Raji (cell line): ENCODE results near the gene TBCC.

Experiments
- POLR2A ChIP-seq: IDR thresholded peaks from 2 replicates; pipeline ENCODE4 v1.6.1; 2011; ENCODE audit warnings: low read depth, low read length, control low read depth; ENCODE audit not compliant: insufficient read depth

TBCC gene

DNA sequence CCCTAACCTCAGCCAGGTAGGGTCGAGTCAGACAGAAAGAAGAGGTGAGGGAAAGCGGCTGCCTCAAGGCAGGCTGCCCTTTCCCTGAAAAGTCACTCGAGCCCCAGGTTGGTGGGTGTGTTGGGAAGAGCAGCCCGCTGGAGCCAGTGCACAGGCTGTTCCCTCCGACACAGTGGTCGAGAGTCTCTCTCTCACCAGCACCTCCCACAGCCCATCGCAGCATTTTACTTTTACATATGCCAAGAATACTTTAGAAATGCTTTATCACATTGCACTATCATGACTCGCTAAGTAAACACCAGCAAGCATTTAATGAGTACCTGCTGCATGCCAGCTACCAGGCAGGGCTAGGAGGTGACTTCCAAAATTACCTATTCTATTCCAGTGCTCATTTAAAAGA, 25.2 kb downstream of the TBCC start:
- no peak for TF ChIP-seq POLR2A

DNA sequence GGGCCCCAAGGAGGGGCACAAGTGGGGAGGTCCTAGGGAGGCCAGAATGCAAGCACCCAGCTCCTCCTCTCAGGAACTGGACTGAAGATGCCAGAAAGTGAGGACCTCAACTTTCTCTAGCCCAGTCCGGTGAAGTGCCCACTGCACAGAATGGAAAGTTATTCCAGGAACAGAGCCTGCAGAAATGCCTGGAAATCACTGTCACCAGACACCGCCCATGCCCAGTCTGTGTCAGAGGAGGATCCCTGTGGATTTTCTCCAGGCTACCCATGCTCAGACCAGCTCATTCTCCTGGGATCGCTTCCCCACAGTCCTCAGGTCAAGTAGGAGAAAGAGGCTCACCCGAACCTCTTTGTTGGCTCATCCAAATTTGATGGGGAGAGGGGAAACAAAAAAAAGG, 30.0 kb downstream of the TBCC start:
- no peak for TF ChIP-seq POLR2A

DNA sequence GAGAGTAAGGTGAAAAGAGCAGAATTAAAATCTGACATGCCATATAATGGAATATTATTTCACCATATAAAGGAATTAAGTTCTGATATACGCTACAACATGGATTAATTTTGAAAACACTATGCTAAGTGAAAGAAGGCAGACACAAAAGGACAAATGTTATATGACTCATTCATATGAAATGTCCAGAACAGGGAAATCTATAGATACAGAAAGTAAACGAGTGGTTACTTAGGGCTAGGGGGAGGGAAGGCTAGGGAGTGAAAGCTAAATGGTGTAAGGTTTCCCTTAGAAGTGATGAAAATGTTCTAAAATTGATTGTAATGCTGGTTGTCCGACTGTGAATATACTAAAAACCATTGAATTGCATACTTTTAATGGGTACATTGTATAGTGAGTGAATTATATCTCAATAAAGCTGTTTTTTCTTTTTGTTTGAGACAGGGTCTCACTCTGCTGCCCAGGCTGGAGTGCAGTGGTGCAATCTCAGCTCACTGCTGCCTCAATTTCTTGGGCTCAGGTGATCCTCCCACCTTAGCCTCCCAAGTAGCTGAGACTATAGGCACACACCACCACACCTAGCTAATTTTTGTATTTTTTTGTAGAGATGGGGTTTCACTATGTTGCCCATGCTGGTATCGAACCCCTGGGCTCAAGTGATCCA, 31.7 kb downstream of the TBCC start:
- no peak for TF ChIP-seq POLR2A

DNA sequence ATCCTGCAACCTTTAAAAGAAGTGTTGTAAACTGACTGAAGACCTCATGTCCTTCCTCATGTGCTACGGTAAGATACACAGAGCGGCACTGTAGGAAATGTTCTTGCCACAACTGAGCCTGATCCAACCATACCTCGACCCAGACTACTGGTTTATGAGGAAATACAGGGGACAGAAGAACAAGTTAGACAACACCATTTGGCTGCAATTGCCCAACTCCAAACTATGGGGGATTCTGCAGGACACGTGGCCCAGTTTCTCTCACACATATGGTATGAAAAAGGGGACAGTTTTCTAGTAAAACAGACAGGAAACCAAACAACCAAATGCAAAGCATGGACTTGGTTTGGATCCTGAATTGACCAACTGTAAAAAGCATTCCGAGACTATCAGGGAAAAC, 34.0 kb downstream of the TBCC start:
- TF ChIP-seq POLR2A: no peak

DNA sequence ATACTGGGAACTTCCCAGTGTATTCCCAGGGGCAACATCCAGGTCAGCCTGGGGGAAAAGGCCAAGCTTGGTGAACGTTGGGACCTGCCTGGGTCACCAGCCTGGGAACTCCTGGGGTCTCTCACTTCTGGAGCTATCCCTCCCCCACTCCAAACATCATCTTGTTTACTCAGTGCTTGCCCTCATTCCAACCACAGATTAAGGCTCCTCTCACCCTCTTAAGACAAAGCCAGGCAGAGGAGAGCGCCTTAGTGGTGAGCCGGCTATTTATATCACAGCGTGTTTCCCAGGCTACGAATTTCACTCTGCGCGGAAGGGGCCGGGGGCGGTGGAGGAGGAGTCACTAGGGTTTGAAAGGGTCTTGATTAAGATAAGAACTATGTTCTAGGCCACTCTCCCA, 35.6 kb downstream of the TBCC start:
- no peak for TF ChIP-seq POLR2A

DNA sequence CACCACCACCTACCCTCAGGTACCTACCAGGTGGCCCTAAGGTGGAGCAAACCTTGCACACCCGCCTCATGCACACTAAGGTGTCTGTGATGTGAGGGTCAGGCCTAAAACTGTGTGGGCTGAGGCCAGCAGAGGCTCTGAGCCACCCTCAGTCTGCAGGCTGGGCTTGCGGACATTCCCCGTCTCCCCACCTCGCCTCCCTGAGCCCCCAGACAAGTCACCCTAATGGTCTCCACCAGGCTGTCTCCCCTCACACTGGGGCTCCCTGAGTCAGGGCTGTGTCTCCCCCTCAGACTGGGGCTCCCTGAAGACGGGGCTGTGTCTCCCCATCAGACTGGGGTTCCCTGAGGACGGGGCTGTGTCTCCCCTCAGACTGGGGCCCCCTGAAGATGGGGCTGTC, 36.0 kb downstream of the TBCC start:
- no peak for TF ChIP-seq POLR2A

DNA sequence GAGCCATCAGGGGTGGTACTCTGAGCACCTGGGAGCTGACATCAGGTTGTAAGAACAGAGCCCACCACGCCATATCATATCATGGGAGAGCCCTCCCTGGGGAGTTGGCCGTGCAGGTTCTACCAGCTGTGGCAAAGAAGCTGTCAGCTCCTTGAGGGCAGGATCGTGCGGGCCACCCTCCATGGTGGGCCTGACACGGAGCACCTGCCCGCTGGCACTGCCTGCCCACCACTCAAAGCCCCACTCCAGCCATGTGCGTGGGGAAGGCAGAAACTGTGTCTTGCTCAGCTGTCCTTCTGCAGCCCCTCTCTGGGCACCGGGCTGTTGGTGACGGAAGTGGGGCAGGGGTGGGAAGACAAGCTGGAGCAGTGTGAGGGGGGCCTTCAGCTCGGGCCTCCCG, 37.8 kb downstream of the TBCC start:
- TF ChIP-seq POLR2A: no peak

DNA sequence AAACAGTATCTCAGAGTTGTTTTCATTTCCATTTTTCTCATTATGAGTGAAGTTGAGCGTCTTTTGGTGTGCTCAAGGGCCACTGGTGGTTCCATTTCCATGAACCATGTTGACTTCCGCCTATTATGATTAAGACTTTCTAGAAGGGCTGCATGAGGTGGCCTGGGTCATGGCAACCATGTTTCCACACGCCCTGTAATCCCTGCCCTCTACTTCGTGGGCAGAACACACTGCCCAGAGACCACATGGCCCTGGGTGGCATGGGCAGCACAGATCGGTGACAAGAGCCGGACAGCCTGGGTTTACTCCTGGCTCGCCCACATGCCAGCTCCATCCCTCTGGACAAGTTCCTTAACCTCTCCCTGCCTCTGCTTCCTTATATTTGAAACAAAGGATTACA, 38.3 kb downstream of the TBCC start:
- TF ChIP-seq POLR2A: no peak

DNA sequence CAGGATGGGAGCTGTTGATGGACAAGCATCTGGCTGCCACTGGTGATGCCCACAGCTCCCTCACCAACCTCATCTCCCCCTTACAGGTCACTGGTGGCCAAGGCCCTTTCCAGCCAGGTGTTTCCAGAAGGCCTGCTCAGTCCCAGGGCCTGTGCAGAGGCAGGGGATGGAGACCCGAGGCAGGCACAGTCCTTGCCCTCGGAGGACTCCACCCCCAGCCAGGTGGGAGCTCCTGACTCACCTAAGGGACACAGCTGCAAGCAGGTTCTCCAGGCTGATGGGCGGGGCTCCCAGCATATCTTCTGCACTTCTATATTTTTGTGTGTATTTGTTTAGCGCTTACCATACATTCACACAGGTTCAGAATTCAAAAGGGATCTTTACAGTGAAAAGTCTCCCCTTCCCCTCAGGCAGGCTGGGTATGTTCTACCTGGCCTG, 40.9 kb downstream of the TBCC start:
- TF ChIP-seq POLR2A: no peak

DNA sequence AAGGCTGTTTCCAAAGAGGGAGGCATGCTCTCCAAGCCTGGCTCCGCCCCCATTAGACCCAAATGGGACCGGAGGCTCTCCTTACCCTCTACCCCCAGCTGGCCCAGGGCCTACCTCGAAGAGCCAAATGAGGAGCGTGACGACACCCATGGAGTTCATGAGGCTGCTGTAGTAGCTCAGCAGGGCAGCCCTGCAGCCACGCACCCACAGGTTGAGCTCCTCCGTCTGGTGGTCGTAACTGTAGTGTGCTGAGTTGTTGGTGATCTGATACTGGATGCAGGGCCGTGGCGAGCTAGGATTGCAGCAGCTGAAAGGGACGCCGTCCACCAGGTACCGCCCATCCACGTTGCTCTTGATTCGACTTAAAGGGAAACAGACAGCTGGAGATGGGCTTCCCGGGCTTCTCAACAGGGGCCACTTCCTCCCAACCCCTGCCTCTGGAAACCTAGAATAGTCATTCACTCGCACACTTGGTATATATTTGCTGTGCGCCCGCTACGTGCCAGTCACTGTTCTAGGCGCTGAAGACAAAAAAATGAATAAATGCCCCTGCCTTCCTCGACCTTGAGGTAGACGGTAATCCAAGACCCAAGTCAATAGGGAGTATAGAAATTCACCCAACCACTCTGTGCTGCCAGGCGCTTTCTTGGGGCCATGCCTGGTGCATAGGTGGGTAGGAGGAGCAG, 41.5 kb downstream of the TBCC start:
- no peak for TF ChIP-seq POLR2A

DNA sequence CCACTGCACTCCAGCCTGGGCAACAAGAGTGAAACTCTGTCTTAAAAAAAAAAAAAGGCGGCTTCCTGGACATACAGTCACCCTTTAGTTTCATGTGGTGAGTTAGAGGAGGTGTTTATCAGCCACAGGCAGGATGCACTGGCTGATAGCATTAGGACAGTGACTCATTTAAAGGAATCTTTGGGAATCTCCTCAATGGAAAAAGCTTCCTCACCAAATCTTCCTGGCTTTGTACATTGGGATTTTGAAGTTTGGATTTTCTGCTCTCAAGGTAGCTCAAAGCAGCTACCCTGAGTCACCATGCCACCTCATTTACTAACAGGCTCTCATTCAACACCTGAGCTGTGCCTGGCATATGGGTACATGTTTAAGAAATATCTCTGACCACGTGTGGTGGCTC, 43.7 kb downstream of the TBCC start:
- no peak for TF ChIP-seq POLR2A

DNA sequence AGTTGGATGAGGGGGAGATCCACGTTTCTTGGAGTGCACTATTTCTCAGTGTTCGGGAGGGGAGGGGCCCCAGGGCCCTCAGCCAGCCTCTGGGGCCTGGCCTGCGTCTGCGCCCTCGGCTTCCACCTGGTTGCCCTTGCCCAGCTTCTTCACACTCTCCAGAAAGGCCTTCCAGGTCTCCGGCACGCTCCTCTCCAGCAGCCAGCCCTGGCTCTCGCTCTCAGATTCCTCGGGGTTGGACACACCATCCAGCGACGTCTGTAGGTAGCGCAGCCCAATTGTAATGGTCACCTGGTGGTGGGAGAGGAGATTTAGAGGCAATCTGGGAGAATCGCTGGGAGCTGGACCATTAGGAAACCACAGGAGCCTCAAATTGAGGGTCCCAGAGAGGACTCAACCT, 47.7 kb downstream of the TBCC start:
- no peak for TF ChIP-seq POLR2A

DNA sequence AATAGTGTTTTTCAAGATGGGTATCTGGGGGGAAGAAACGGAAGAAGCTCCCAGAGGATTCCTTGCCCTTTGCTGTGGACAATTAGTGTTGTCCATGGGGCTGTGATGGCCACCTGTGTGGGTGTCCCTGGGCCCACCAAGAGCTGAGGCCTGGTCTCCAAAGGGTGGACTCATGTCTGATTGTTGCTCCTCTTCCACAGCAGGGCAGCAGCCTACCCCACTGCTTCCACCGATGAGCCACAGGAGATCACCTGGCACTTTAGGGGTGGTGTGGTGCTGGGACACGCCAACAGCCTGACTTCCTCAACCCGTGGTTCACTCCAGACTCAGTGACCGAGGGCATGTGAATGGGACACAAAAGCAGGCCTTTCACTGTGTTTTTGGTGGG, 48.6 kb downstream of the TBCC start:
- TF ChIP-seq POLR2A: no peak

DNA sequence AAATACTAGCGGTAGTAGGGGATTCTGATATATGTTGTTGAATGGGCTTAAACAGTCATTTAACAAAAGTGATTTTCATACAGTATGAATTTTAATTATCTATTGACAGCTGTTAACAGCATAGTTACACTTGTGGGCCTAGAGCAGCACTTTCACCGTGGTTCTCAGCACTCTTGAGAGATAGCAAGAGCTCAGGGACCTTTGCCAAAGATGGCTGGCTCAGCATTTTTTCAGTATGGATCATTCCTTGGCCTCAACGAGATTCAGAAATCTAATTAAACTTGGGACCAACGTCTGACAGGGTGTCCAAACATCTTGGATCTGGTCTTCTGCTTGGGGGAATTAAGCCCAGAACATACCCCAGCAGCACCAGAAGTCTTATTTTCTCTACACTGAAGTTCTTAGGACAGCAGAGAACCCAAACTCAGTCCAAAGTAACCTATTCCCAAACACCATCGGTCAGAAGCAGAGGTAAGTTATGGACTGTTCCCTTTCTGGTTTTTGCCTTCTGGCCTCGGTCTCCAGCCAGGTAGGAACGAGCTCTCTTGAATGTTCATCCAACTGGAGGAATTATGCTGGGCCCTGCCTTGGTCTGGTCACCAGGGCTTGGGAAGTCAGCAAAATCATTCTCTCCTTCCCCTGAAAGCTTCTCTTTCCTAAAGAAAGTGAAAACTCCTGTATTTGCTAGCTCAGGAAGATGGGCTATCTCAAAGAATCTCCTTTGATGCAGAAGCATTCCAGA, 49.2 kb downstream of the TBCC start:
- TF ChIP-seq POLR2A: no peak

DNA sequence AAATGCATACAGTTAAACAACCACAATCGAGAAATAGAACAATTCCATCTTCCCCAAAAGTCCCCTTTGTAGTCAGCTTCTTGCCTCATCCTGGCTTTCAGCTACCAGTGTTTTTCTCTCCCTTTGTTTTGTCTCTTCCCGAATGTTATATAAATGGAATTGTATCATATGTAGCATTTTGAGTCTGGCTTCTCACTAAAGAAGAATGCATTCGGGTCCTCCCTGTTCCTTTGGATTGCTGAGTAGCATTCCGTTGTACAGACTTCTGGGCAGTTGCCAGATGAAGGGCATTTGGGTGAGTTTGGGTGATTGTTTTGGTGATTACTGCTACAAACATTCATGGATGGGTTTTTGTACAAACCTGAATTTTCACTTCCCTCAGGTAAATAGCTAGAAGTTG, 51.3 kb downstream of the TBCC start:
- TF ChIP-seq POLR2A: no peak
